ENCODE measurements around the gene MYO3B.

GRCh38 chr2:170639635-170640034, 461.7 kb downstream of the MYO3B start:
- no peak for TF ChIP-seq CTCF (IDR thresholded peaks at IDR 0.05)
- no peak for TF ChIP-seq POLR2AphosphoS5 (IDR thresholded peaks at IDR 0.05)
- no peak for TF ChIP-seq EP300 (IDR thresholded peaks at IDR 0.05)

All from esophagus muscularis mucosa (tissue), 4 donors.